HG03045 (cell line): ENCODE measurements around the gene FOXG1.

Experiments used
- ATAC-seq: cut with Tn5 transposase; IDR thresholded peaks from one replicate; pipeline ENCODE4 v1.9.1; 2021; ENCODE audit warnings: mild to moderate bottlenecking, moderate library complexity; ENCODE audit not compliant: unreplicated experiment

Gene FOXG1

GRCh38 chr14:28766469-28766955, at the start of gene FOXG1:
Gene FOXG1 (plus strand): TSS chr14:28766787. CDS start chr14:28767280, 493 bp downstream.
- no peak for ATAC-seq

GRCh38 chr14:28719130-28719529, 47.5 kb upstream of the FOXG1 start:
- ATAC-seq, result no peak

- no peak for ATAC-seq
Measured at GRCh38 chr14:28731358-28731757, 35.2 kb upstream of the FOXG1 start.

- ATAC-seq, result no peak
Measured at GRCh38 chr14:28742171-28742846, 24.3 kb upstream of the FOXG1 start.

- no peak for ATAC-seq
Measured at GRCh38 chr14:28744126-28744525, 22.5 kb upstream of the FOXG1 start.

- ATAC-seq, result no peak
Measured at GRCh38 chr14:28745176-28745575, 21.4 kb upstream of the FOXG1 start.

GRCh38 chr14:28746247-28746646, 20.3 kb upstream of the FOXG1 start:
- no peak for ATAC-seq

- ATAC-seq, result no peak
Measured at GRCh38 chr14:28751467-28752058, 15.0 kb upstream of the FOXG1 start.

GRCh38 chr14:28754209-28754985, 12.2 kb upstream of the FOXG1 start:
- no peak for ATAC-seq

GRCh38 chr14:28755198-28755815, 11.3 kb upstream of the FOXG1 start:
- ATAC-seq, result no peak

GRCh38 chr14:28755884-28756268, 10.7 kb upstream of the FOXG1 start:
- no peak for ATAC-seq

- ATAC-seq, result no peak
Measured at GRCh38 chr14:28756269-28756883, 10.2 kb upstream of the FOXG1 start.

GRCh38 chr14:28756884-28757570, 9.6 kb upstream of the FOXG1 start:
- no peak for ATAC-seq

- ATAC-seq, result no peak
Measured at GRCh38 chr14:28757786-28758185, 8.8 kb upstream of the FOXG1 start.

GRCh38 chr14:28758253-28758884, 8.2 kb upstream of the FOXG1 start:
- ATAC-seq, result no peak

GRCh38 chr14:28758885-28759652, 7.5 kb upstream of the FOXG1 start:
- ATAC-seq, result no peak

GRCh38 chr14:28759653-28760313, 6.8 kb upstream of the FOXG1 start:
- no peak for ATAC-seq

- ATAC-seq, result no peak
Measured at GRCh38 chr14:28760431-28760996, 6.1 kb upstream of the FOXG1 start.
